Small intestine (tissue), 7 donors: ENCODE data around the gene SGSH. TPM values are rescaled to one million over a fixed set of nuclear protein-coding genes. Genes with fewer than 3 reads are reported as not detected.

Source experiments
- DNase-seq, 2 donors: peaks; one replicate each; pipeline versions ENCODE4 v3.0.0 to v3.0.0-alpha.2; 2013
- FAIRE-seq: peaks from 2 replicates; lab custom pipeline; 2012; peaks lifted over from hg19 to GRCh38; lab: Jason Lieb, UNC
- H3K27ac ChIP-seq, 3 donors: one replicate each; pipeline ENCODE4 v1.5.1; 2013; ENCODE audit warnings: low read length in 2 of 3, mild to moderate bottlenecking in 2 of 3, control low read depth in 1 of 3, inconsistent platforms in 1 of 3, low read depth in 1 of 3, moderate library complexity in 1 of 3
- H3K27me3 ChIP-seq, 3 donors: one replicate each; pipeline ENCODE4 v1.6.1; 2013; ENCODE audit warnings: low read length in 3 of 3, inconsistent platforms in 1 of 3; ENCODE audit not compliant: control insufficient read depth in 3 of 3, insufficient read depth in 3 of 3
- H3K36me3 ChIP-seq, 3 donors: one replicate each; pipeline ENCODE4 v1.6.1; 2013; ENCODE audit warnings: low read length in 3 of 3, inconsistent platforms in 1 of 3, low read depth in 1 of 3, mild to moderate bottlenecking in 1 of 3, moderate library complexity in 1 of 3; ENCODE audit not compliant: control insufficient read depth in 3 of 3, insufficient read depth in 2 of 3
- H3K4me1 ChIP-seq, 3 donors: one replicate each; pipeline ENCODE4 v1.6.1; 2013; ENCODE audit warnings: low read length in 2 of 3, inconsistent platforms in 1 of 3, low read depth in 1 of 3, mild to moderate bottlenecking in 1 of 3, moderate library complexity in 1 of 3; ENCODE audit not compliant: control insufficient read depth in 3 of 3, insufficient read depth in 2 of 3
- H3K4me3 ChIP-seq, 3 donors: one replicate each; pipeline ENCODE4 v1.5.1; 2013; ENCODE audit warnings: low read length in 3 of 3, control low read depth in 1 of 3, inconsistent platforms in 1 of 3, low read depth in 1 of 3, mild to moderate bottlenecking in 1 of 3, moderate library complexity in 1 of 3
- H3K9me3 ChIP-seq, 2 donors: one replicate each; pipeline ENCODE4 v1.6.1; 2013; ENCODE audit warnings: low read depth in 1 of 2, low read length in 1 of 2; ENCODE audit not compliant: control insufficient read depth in 2 of 2, insufficient read depth in 1 of 2
- WGBS, 3 donors: extraction: QIAGEN DNeasy Blood & Tissue Kit; methylation state at CpG; one replicate each; pipeline ENCODE4 v1.1.7; 2013; 5-methylcytosine and 5-hydroxymethylcytosine counted together
- polyA plus RNA-seq, 4 donors: library from polyadenylated mRNA; stranded (reverse) in 3 of 4; unstranded in 1 of 4; fragments of 200-250 nt in 3 of 4; fragments of 120-200 nt in 1 of 4; gene quantifications; one replicate each; pipeline versions ENCODE4 v1.2.1 to v1.2.3, GENCODE V29; 2013
- donor health status: healthy with polysubstance abuse.
- donor health status: control.
- donor health status: control.
- donor health status: Bipolar disorder and iron deficiency.
- donor health status: healthy.

SGSH gene
- polyA plus RNA-seq, 4 donors, result 24.4 to 60.1 (median 34.5) TPM

DNA sequence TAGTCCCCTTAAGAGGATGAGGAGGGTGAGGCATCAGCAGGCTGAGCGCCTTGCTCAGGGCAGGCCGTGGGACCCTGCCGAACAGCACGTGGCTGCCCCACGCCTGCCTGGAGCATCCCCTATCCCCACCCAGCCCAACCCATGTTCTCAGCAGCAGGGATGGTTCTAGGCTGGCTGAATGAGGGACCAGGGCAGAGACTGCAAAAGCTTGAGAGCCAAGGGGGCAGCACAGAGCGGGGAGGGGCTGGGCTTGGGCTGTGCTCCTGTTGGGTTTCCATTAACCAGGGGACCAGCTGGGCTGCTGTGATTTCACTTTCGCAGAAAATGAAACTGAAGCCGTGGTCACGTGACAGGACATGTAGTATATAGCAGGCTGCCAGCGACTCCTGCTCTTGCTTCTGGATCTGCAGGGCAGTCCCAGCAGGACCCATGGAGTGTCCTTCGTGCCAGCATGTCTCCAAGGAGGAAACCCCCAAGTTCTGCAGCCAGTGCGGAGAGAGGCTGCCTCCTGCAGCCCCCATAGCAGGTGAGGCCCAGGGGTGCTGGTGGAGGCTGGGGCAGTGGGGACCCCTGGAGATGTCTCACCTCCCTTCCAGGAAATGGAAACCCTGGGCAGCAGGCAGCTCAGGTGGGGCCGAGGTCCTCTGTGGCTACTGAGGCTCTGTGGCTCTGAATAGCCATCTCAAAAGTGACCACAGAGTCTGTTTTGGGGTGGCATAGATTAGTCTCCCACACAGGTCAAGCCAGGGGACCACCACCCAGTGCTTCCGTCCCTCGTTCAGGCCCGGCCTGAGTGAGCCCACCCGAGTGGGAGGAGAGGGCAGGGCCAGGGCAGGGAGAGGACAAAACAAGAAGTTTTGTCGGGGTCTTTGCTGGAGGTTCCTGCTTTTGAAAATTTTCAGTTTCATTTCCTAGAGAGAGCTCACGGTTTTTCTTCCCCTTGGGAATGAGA is 43.4 kb upstream of the SGSH start:
- peak; percentile 97 for DNase-seq
- Histone ChIP-seq H3K27ac (peak overlapping the region; percentile 81 to 98 (median 83)), H3K36me3 (peaks cover 0 to 41% (median 0%) of the 10 kb centered on the region in 3 donors), H3K9me3 (no peaks in the 10 kb centered on the region), H3K27me3 (no peaks in the 10 kb centered on the region), H3K4me3 (peak overlapping the region; percentile 55 to 72 (median 71)), H3K4me1 (peaks cover 8 to 37% (median 21%) of the 10 kb centered on the region in 3 donors)
- no peak for FAIRE-seq
- 2 to 8% (median 4%) methylated on average over 17 to 19 of the region's 19 CpGs for WGBS, 3 donors

DNA sequence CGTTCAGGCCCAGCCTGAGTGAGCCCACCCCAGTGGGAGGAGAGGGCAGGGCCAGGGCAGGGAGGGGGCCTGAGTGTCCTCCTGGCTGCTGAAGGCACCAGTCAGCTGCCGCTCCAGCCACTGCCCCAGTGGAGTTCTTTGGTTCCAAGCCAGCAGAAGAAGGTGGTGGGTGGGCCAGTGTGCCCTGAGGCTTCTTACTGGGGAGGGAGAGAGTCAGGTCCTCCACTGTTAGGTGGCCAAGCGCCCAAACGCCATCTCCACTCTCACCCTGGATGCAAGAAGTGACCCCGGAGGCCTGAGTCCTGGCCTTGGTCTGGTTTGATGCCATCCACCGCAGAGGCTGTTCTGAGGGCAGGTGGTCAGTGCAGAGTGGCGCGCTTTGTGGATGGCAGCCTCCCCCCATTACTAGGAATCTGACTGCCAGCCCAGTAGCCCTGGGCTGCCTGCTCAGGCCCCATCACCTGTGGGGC is 42.7 kb upstream of the SGSH start:
- H3K9me3 ChIP-seq, result no peaks in the 10 kb centered on the region
- peak overlapping the region in 2 of 3 donors; percentile 55 to 71 for H3K4me3 ChIP-seq
- no peak for DNase-seq
- H3K4me1 ChIP-seq, result peaks cover 8 to 37% (median 21%) of the 10 kb centered on the region in 3 donors
- WGBS, 3 donors, result 67 to 75% (median 72%) methylated on average over 8 of the region's 8 CpGs
- FAIRE-seq, result no peak
- peak overlapping the region; percentile 42 to 98 (median 83) for H3K27ac ChIP-seq
- no peaks in the 10 kb centered on the region for H3K27me3 ChIP-seq
- peaks cover 0 to 36% (median 0%) of the 10 kb centered on the region in 3 donors for H3K36me3 ChIP-seq

DNA sequence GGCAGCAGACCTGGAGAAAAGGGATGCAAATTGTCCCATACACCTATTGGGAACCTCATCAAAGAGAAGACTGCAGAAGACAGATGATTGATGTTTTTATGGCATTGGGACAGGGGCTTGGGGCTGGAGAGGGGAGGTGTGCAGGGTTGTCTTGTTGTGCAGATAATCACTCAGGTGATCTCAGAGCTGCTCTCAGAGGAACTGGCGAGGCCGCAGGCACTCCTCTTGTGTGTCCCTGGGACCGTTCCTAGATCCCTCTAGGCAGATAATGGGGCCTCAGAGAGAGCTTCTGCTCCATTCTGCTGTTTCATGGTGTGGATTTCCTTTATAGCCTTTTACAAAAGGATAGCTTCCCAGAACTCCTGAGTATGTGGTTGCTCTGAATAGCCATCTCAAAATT is 42.2 kb upstream of the SGSH start:
- peak overlapping the region in 1 of 3 donors; percentile 97 for H3K4me3 ChIP-seq

DNA sequence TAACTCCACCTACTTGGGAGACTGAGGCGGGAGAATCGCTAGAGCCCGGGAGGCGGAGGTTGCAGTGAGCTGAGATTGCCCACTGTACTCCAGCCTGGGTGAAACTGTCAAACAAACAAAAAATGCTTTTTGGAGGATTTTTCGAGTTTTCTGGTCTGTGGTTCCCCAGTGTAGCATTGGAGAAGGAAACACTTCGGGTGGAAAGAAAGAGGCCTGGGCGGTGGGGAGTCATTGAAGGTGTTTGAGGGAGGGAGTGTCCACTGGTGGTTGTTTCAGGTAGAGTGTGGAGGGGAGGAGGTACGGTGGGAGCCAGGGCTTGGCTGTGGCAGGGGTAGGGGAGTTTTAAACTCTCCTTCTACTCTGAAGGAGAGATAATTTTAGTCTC is 41.8 kb upstream of the SGSH start:
- no peak for FAIRE-seq
- H3K36me3 ChIP-seq, result peaks cover 0 to 30% (median 0%) of the 10 kb centered on the region in 3 donors
- H3K4me1 ChIP-seq, result peaks cover 8 to 37% (median 21%) of the 10 kb centered on the region in 3 donors
- no peaks in the 10 kb centered on the region for H3K27me3 ChIP-seq
- H3K4me3 ChIP-seq, result peak overlapping the region; percentile 91 to 97 (median 92)
- no peaks in the 10 kb centered on the region for H3K9me3 ChIP-seq
- no peak for DNase-seq
- WGBS, 3 donors, result 24 to 56% (median 43%) methylated on average over 8 of the region's 8 CpGs
- peak overlapping the region; percentile 96 to 98 (median 96) for H3K27ac ChIP-seq

More for the DNA sequence above, 42.2 kb upstream of the SGSH start:
- FAIRE-seq, result no peak
- Histone ChIP-seq H3K4me1 (peaks cover 8 to 37% (median 21%) of the 10 kb centered on the region in 3 donors), H3K9me3 (no peaks in the 10 kb centered on the region), H3K36me3 (peaks cover 0 to 31% (median 0%) of the 10 kb centered on the region in 3 donors), H3K27ac (peak overlapping the region; percentile 96 to 98 (median 96)), H3K27me3 (no peaks in the 10 kb centered on the region)
- no peak for DNase-seq
- WGBS, 3 donors, result 22 to 50% (median 31%) methylated on average over 3 of the region's 3 CpGs

DNA sequence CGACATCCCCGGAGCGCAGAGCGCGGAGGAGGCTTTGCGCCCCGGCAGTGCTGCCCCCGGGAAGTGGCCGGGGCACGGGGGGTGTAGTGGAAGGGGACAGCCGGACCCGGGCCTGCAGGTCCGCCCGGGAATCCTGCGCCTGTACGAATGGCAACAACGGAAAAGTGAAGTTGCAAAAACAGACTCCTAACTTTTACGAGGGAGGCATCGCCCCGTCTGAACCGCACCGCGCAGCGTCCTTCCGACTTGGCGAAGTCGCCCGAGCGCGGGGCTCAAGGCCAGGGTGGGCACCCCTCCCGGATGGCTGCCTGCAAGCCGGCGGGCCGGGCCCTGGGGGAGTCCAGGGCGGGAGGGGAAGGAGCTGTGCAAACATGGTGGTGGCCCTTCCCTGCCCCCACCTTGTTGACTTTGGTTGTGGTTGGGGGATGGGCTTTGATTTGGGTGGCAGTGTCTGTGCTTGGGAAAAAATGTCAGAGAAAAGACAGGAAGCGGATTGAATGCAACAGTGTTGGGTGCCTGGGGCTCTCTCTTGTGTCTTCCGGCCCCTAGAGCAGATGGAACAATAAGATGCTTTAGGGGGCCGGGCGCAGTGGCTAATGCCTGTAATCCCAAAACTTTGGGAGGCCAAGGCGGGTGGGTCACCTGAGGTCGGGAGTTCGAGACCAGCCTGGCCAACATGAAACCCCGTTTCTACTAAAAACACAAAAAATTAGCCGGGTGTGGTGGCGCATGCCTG is 41.2 kb upstream of the SGSH start:
- Histone ChIP-seq H3K4me1 (peaks cover 8 to 37% (median 21%) of the 10 kb centered on the region in 3 donors), H3K27me3 (no peaks in the 10 kb centered on the region), H3K36me3 (peaks cover 0 to 26% (median 0%) of the 10 kb centered on the region in 3 donors), H3K9me3 (no peaks in the 10 kb centered on the region), H3K4me3 (peak overlapping the region; percentile 91 to 97 (median 92)), H3K27ac (peak overlapping the region; percentile 96 to 98 (median 96))
- FAIRE-seq (no peak), DNase-seq (peak; percentile 57 to 70)
- WGBS, 3 donors, result 2 to 8% (median 5%) methylated on average over 37 to 45 of the region's 45 CpGs

DNA sequence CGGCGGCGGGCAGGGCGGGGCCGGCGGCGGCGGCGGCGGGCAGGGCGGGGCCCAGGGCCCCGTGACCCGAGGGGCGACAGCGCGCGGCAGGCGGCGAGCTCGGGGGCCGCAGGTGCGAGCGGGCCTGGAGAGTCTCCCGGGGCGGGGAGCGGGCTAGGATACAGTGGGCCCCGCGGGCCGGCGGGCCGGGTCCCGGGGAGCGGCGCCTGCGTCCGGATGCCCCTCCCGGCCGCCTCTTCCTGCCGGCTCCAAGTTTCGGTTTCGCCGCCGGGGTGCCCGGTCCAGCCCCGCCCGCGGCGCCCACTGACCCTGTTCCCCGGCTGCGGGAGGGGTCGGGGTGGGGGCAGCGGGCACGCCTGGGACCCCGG is 40.6 kb upstream of the SGSH start, which contains the start of gene RNF213:
Gene RNF213, plus strand, starts transcription at position 62 of the 368 bp plus-strand sequence. CDS start 2,830 bp downstream, outside the sequence.
- no peak for FAIRE-seq
- WGBS, 3 donors, result 0 to 1% (median 1%) methylated on average over 8 to 54 of the region's 54 CpGs

DNA sequence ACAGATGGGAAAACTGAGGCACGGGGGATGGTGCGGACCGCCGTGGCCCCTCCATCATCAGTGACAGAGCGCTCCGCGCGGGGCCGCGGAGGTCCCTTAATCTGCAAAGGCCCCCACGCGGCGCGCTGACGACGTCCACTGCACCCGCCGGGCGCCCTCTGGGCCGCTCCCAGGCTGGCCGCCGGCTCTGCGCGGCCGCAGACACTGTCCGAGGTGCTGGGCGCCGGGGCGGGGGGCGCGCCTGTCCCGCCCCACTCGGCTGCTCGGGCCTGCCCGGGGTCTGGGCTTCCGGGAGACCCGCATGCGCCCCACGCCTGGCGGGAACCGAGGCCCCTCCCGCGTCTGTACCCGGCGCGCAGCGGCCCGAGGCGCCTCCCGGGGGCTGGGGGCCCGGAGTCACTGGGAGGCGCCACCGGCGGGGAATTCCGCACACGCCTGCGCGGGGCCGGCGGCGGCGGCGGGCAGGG is 40.0 kb upstream of the SGSH start:
- 1% methylated on average over 24 to 63 of the region's 63 CpGs for WGBS, 3 donors
- no peak for FAIRE-seq
- Histone ChIP-seq H3K4me3 (peak overlapping the region; percentile 27 to 77 (median 55)), H3K4me1 (peaks cover 8 to 37% (median 18%) of the 10 kb centered on the region in 3 donors), H3K27ac (peak overlapping the region; percentile 67 to 92 (median 89)), H3K9me3 (no peaks in the 10 kb centered on the region), H3K36me3 (peaks cover 0 to 13% (median 0%) of the 10 kb centered on the region in 3 donors), H3K27me3 (no peaks in the 10 kb centered on the region)
- DNase-seq, result peak; percentile 57 to 87

More for the DNA sequence above, 40.6 kb upstream of the SGSH start, which contains the start of gene RNF213:
- peaks cover 8 to 37% (median 20%) of the 10 kb centered on the region in 3 donors for H3K4me1 ChIP-seq
- no peaks in the 10 kb centered on the region for H3K27me3 ChIP-seq
- H3K27ac ChIP-seq, result peak within 1 kb of the TSS; percentile 96 to 98 (median 96)
- DNase-seq, result peak; percentile 68 to 78
- no peaks in the 10 kb centered on the region for H3K9me3 ChIP-seq
- H3K4me3 ChIP-seq, result peak within 1 kb of the TSS; percentile 91 to 97 (median 92)
- peaks cover 0 to 20% (median 0%) of the 10 kb centered on the region in 3 donors for H3K36me3 ChIP-seq
